Measurements from ENCODE around the gene DMAC2L. TPM values are rescaled to one million over a fixed set of nuclear protein-coding genes. Genes with fewer than 3 reads are reported as not detected.

The DMAC2L gene
- total RNA-seq, 6 experiments from 2014 or later = 10.6 to 14.5 (median 12.1) TPM

GRCh38 chr14:50375760-50376159, 63.6 kb downstream of the DMAC2L start:
- 0 out of 2 replicates have a peak, but pooled peaks cover 4% of the 10 kb centered on the region for H3K36me3 Mint-ChIP-seq (ENCODE audit: low read depth)
- H3K27me3 Mint-ChIP-seq (ENCODE audit: insufficient read depth) = no peaks in the 10 kb centered on the region
- H3K4me3 Mint-ChIP-seq = no peak overlapping the region
- no peak for TF ChIP-seq CTCF (IDR thresholded peaks at IDR 0.05)
- no peak for DNase-seq
- no peaks in the 10 kb centered on the region for H3K9me3 Mint-ChIP-seq
- no peak overlapping the region for H3K27ac Mint-ChIP-seq
- no peaks in the 10 kb centered on the region for H3K4me1 Mint-ChIP-seq (ENCODE audit: low read depth)

Small RNA genes within 50 kb of the gene (microRNA-seq; reads per million reads assigned to microRNA genes)
- gene MIR4504 = not detected

Other genes with a start within 250 kb of the DMAC2L start
- 1 to 10 TPM; 4.6 to 6.2 (median 5.4) TPM for gene VCPKMT, start 195.8 kb upstream of the DMAC2L start, total RNA-seq (2021; fragmentation: NEBNext Ultra II Directional; extraction: Animal tissue kit (Norgen Biotek cat#: 25700))
- gene SOS2, start 80.7 kb upstream of the DMAC2L start, total RNA-seq (2021; fragmentation: NEBNext Ultra II Directional; extraction: Animal tissue kit (Norgen Biotek cat#: 25700)) = 10 to 100 TPM; 11.8 to 14.5 (median 13.3) TPM
- 1 to 10 TPM; 3.1 to 5.2 (median 3.4) TPM for gene L2HGDH, start 95 bp upstream of the DMAC2L start, total RNA-seq (2021; fragmentation: NEBNext Ultra II Directional; extraction: Animal tissue kit (Norgen Biotek cat#: 25700))
- gene CDKL1, start 84.6 kb downstream of the DMAC2L start, total RNA-seq (2021; fragmentation: NEBNext Ultra II Directional; extraction: Animal tissue kit (Norgen Biotek cat#: 25700)) = 1 to 10 TPM; 4.4 to 8.0 (median 6.2) TPM
- 10 to 100 TPM; 61.4 to 74.5 (median 69.7) TPM for gene MAP4K5, start 220.2 kb downstream of the DMAC2L start, total RNA-seq (2021; fragmentation: NEBNext Ultra II Directional; extraction: Animal tissue kit (Norgen Biotek cat#: 25700))
- under 1 TPM; 0.35 to 0.92 (median 0.48) TPM for gene ATL1, start 247.8 kb downstream of the DMAC2L start, total RNA-seq (2021; fragmentation: NEBNext Ultra II Directional; extraction: Animal tissue kit (Norgen Biotek cat#: 25700))

Data from HFFc6 (cell line).